ENCODE data around the gene SLC19A1. TPM values are rescaled to one million over a fixed set of nuclear protein-coding genes. Genes with fewer than 3 reads are reported as not detected.

The SLC19A1 gene
- total RNA-seq, 1 donor from 2014 or later: 11.0 TPM

GRCh38 chr21:45576838-45577737 is 34.8 kb upstream of the SLC19A1 start:
- Mint-ChIP-seq H3K27ac (ENCODE audit: unreplicated experiment) (no peak overlapping the region), H3K27me3 (ENCODE audit: unreplicated experiment) (peaks cover 5% of the 10 kb centered on the region), H3K4me3 (ENCODE audit: unreplicated experiment) (no peak overlapping the region), H3K9me3 (ENCODE audit: unreplicated experiment) (no peaks in the 10 kb centered on the region), H3K36me3 (ENCODE audit: unreplicated experiment) (no peaks in the 10 kb centered on the region), H3K4me1 (ENCODE audit: unreplicated experiment) (peaks cover 24% of the 10 kb centered on the region)
- TF ChIP-seq CTCF (IDR thresholded peaks at IDR 0.05): no peak
- DNase-seq (ENCODE audit: extremely low spot score, unreplicated experiment): no peak

- H3K36me3 Mint-ChIP-seq (ENCODE audit: unreplicated experiment): no peaks in the 10 kb centered on the region
- no peak overlapping the region for H3K4me3 Mint-ChIP-seq (ENCODE audit: unreplicated experiment)
- H3K27ac Mint-ChIP-seq (ENCODE audit: unreplicated experiment): no peak overlapping the region
- H3K27me3 Mint-ChIP-seq (ENCODE audit: unreplicated experiment): peaks cover 12% of the 10 kb centered on the region
- no peaks in the 10 kb centered on the region for H3K9me3 Mint-ChIP-seq (ENCODE audit: unreplicated experiment)
- no peak for DNase-seq (ENCODE audit: extremely low spot score, unreplicated experiment)
- TF ChIP-seq CTCF (IDR thresholded peaks at IDR 0.05): no peak
- H3K4me1 Mint-ChIP-seq (ENCODE audit: unreplicated experiment): peaks cover 31% of the 10 kb centered on the region
Measured at GRCh38 chr21:45575993-45576837, 34.0 kb upstream of the SLC19A1 start.

- H3K27ac Mint-ChIP-seq (ENCODE audit: unreplicated experiment): no peak overlapping the region
- no peaks in the 10 kb centered on the region for H3K36me3 Mint-ChIP-seq (ENCODE audit: unreplicated experiment)
- no peak for TF ChIP-seq CTCF (IDR thresholded peaks at IDR 0.05)
- H3K4me1 Mint-ChIP-seq (ENCODE audit: unreplicated experiment): peaks cover 39% of the 10 kb centered on the region
- no peak overlapping the region for H3K4me3 Mint-ChIP-seq (ENCODE audit: unreplicated experiment)
- H3K27me3 Mint-ChIP-seq (ENCODE audit: unreplicated experiment): peaks cover 14% of the 10 kb centered on the region
- no peaks in the 10 kb centered on the region for H3K9me3 Mint-ChIP-seq (ENCODE audit: unreplicated experiment)
- DNase-seq (ENCODE audit: extremely low spot score, unreplicated experiment): no peak
Measured at GRCh38 chr21:45575304-45575992, 33.2 kb upstream of the SLC19A1 start.

- H3K9me3 Mint-ChIP-seq (ENCODE audit: unreplicated experiment): no peaks in the 10 kb centered on the region
- no peak for DNase-seq (ENCODE audit: extremely low spot score, unreplicated experiment)
- no peaks in the 10 kb centered on the region for H3K36me3 Mint-ChIP-seq (ENCODE audit: unreplicated experiment)
- no peak for TF ChIP-seq CTCF (IDR thresholded peaks at IDR 0.05)
- no peak overlapping the region for H3K27ac Mint-ChIP-seq (ENCODE audit: unreplicated experiment)
- peaks cover 14% of the 10 kb centered on the region for H3K27me3 Mint-ChIP-seq (ENCODE audit: unreplicated experiment)
- peaks cover 41% of the 10 kb centered on the region for H3K4me1 Mint-ChIP-seq (ENCODE audit: unreplicated experiment)
- H3K4me3 Mint-ChIP-seq (ENCODE audit: unreplicated experiment): no peak overlapping the region
Measured at GRCh38 chr21:45574691-45575090, 32.5 kb upstream of the SLC19A1 start.
